Panc1 (cell line): ENCODE measurements around the gene AGT. TPM values are rescaled to one million over a fixed set of nuclear protein-coding genes. Genes with fewer than 3 reads are reported as not detected.

Experiments used
- ATAC-seq: fragments of 200-7000 bp; cut with Tn5 transposase; 2 replicates; pipeline ENCODE4 v1.9.1; 2020; ENCODE audit warnings: mild to moderate bottlenecking, moderate library complexity
- BruUV-seq: library from RNA; stranded (reverse); fragments of 400-500 nt; replicated peaks from 2 replicates; lab custom pipeline; 2021; lab: Mats Ljungman, UMichigan
- CTCF ChIA-PET: fragments of 300-600 bp; sonication (Branson Sonifier 250); formaldehyde crosslinking; loops from one replicate; lab custom pipeline; 2022; ENCODE audit warnings: antibody characterized with exemption; lab: Charles Lee
- POLR2A ChIA-PET: fragments of 300-600 bp; sonication (Branson Sonifier 250); formaldehyde crosslinking; loops from one replicate; lab custom pipeline; 2022; ENCODE audit warnings: antibody characterized with exemption; lab: Charles Lee
- DNase-seq: peaks from one replicate; pipeline ENCODE4 v3.0.0-alpha.2; 2010; ENCODE audit warnings: low read depth, low spot score
- H3K27ac ChIP-seq: 2 replicates; pipeline ENCODE4 v1.5.1; 2011; ENCODE audit warnings: mild to moderate bottlenecking, low read length, inconsistent platforms
- H3K27me3 ChIP-seq: fragments of 200-500 bp; sonication (Bioruptor generic); 2 replicates; pipeline ENCODE4 v1.6.0; 2014; ENCODE audit warnings: low read length, inconsistent platforms; ENCODE audit not compliant: control insufficient read depth, insufficient read depth
- H3K36me3 ChIP-seq: fragments of 200-500 bp; sonication (Bioruptor generic); 2 replicates; pipeline ENCODE4 v1.5.1; 2014; ENCODE audit warnings: inconsistent platforms, mild to moderate bottlenecking, low read length, moderate library complexity; ENCODE audit not compliant: control insufficient read depth, insufficient read depth
- H3K4me1 ChIP-seq: 2 replicates; pipeline ENCODE4 v1.5.1; 2011; ENCODE audit warnings: inconsistent platforms, mild to moderate bottlenecking, low read length, moderate library complexity; ENCODE audit not compliant: control insufficient read depth, insufficient read depth
- H3K4me3 ChIP-seq, 2 experiments: 2 replicates each; pipeline ENCODE4 v1.5.1; 2011 to 2012; ENCODE audit warnings: low read depth in 2 of 2, low read length in 2 of 2, mild to moderate bottlenecking in 2 of 2, inconsistent platforms in 1 of 2, moderate library complexity in 1 of 2
- H3K9me3 ChIP-seq: fragments of 200-500 bp; sonication (Bioruptor generic); 2 replicates; pipeline ENCODE4 v1.5.1; 2014; ENCODE audit warnings: low read depth, mild to moderate bottlenecking, inconsistent platforms, low read length, moderate library complexity; ENCODE audit not compliant: control insufficient read depth, insufficient read depth
- POLR2AphosphoS5 ChIP-seq: IDR thresholded peaks from 2 replicates; pipeline ENCODE4 v1.6.1; 2012; ENCODE audit warnings: mild to moderate bottlenecking, low read depth, low read length, moderate library complexity
- SIN3A ChIP-seq: IDR thresholded peaks from 2 replicates; pipeline ENCODE4 v1.6.1; 2012; ENCODE audit warnings: low read depth, mild to moderate bottlenecking, low read length, moderate library complexity, borderline replicate concordance; ENCODE audit not compliant: insufficient read depth
- TCF7L2 ChIP-seq: IDR thresholded peaks from 2 replicates; pipeline ENCODE4 v1.6.1; 2011; ENCODE audit warnings: mild to moderate bottlenecking, low read depth, low read length, inconsistent platforms
- in situ Hi-C: cut with HindIII; loops from 2 replicates; pipeline ENCODE4 v1.10.0; 2016; ENCODE audit warnings: low sequenced_read_pairs, low pct_unique_long_range_greater_than_20kb
- intact Hi-C: fragments of 100-400 bp; cut with micrococcal nuclease; formaldehyde crosslinking; loops from one replicate; pipeline ENCODE4 v1.10.0; 2022; ENCODE audit not compliant: unreplicated experiment
- total RNA-seq: library from RNA; stranded (reverse); gene quantifications from one replicate; pipeline ENCODE4 v1.2.1, GENCODE V29; 2021; ENCODE audit not compliant: unreplicated experiment
- TF ChIP-seq, protein P1 (sequence below): fragments of 450-650 bp; IDR thresholded peaks from 2 replicates; pipeline ENCODE4 v1.5.1; 2017; ENCODE audit warnings: mild to moderate bottlenecking
- TF ChIP-seq, protein P2 (sequence below), 2 experiments: IDR thresholded peaks; 2 replicates each; pipeline ENCODE4 v1.6.1; 2011 to 2012; ENCODE audit warnings: low read depth in 2 of 2, control low read depth in 1 of 2, low read length in 1 of 2, mild to moderate bottlenecking in 1 of 2, moderate library complexity in 1 of 2; ENCODE audit not compliant: insufficient read depth in 1 of 2

The AGT gene
- total RNA-seq, 1 experiment from 2014 or later, result 0.87 TPM

DNA sequence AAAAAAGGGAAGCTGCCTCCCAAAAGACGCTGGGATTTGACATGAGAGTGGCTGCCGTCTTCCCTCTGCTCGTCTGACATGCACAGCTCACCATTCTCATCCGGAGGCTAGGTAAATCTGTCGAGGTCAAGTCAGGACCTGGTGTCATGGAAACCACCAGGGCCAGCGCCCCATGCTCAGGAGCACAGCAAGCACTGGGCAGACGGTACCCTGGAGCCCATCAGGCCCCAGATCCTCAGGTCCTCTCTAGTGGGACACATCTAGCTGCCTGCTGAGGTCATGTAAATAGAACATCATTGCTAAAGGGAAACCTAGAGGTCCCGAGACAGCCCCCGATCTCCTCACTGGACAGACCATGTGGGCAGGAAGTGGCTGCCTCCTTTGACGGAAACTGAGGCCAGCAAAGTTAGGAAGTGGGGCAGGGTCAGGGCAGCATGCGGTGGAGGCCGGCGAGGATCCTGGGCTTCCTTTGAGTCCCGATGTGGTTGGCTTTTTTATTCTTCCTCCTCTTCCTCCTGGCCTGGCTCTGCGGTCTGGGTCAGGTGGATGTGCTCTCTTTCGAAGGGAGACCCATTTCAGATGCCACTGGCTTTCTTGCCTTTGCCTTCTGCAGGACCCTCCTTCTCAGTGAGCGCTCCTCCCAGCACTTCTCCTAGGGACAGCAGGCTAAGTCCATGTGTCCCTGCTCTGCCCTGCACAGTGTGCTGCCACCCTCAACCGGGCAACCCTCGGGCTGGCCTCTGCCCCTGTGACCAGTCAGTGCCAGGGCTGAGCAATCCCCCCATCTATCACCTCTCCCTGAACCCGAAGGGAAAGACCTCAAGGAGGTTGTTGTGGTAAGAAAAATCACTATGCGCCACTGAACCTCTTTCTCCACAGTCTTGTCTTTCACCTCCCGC is 5.9 kb downstream of the AGT start:
- in situ Hi-C loops (no loop called here), intact Hi-C loops (no loop called here)
- TF ChIP-seq SIN3A, result no peak
- TF ChIP-seq TCF7L2, result no peak
- no peak for TF ChIP-seq POLR2AphosphoS5
- TF ChIP-seq, protein P1, sequence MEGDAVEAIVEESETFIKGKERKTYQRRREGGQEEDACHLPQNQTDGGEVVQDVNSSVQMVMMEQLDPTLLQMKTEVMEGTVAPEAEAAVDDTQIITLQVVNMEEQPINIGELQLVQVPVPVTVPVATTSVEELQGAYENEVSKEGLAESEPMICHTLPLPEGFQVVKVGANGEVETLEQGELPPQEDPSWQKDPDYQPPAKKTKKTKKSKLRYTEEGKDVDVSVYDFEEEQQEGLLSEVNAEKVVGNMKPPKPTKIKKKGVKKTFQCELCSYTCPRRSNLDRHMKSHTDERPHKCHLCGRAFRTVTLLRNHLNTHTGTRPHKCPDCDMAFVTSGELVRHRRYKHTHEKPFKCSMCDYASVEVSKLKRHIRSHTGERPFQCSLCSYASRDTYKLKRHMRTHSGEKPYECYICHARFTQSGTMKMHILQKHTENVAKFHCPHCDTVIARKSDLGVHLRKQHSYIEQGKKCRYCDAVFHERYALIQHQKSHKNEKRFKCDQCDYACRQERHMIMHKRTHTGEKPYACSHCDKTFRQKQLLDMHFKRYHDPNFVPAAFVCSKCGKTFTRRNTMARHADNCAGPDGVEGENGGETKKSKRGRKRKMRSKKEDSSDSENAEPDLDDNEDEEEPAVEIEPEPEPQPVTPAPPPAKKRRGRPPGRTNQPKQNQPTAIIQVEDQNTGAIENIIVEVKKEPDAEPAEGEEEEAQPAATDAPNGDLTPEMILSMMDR, result no peak
- TF ChIP-seq, protein P2, sequence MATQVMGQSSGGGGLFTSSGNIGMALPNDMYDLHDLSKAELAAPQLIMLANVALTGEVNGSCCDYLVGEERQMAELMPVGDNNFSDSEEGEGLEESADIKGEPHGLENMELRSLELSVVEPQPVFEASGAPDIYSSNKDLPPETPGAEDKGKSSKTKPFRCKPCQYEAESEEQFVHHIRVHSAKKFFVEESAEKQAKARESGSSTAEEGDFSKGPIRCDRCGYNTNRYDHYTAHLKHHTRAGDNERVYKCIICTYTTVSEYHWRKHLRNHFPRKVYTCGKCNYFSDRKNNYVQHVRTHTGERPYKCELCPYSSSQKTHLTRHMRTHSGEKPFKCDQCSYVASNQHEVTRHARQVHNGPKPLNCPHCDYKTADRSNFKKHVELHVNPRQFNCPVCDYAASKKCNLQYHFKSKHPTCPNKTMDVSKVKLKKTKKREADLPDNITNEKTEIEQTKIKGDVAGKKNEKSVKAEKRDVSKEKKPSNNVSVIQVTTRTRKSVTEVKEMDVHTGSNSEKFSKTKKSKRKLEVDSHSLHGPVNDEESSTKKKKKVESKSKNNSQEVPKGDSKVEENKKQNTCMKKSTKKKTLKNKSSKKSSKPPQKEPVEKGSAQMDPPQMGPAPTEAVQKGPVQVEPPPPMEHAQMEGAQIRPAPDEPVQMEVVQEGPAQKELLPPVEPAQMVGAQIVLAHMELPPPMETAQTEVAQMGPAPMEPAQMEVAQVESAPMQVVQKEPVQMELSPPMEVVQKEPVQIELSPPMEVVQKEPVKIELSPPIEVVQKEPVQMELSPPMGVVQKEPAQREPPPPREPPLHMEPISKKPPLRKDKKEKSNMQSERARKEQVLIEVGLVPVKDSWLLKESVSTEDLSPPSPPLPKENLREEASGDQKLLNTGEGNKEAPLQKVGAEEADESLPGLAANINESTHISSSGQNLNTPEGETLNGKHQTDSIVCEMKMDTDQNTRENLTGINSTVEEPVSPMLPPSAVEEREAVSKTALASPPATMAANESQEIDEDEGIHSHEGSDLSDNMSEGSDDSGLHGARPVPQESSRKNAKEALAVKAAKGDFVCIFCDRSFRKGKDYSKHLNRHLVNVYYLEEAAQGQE (IDR thresholded peaks at IDR 0.05; ENCODE audit: insufficient read depth in 1 of 2, low read depth in 2 of 2, low read length in 1 of 2), result no peak
- CTCF ChIA-PET, result no interaction called here
- Histone ChIP-seq H3K4me1 (no peaks in the 10 kb centered on the region), H3K27me3 (no peaks in the 10 kb centered on the region), H3K9me3 (no peaks in the 10 kb centered on the region), H3K4me3 (no peak overlapping the region), H3K36me3 (no peaks in the 10 kb centered on the region), H3K27ac (no peak overlapping the region)
- no peak for DNase-seq
- POLR2A ChIA-PET, result no interaction called here
- BruUV-seq, result no TSS peak
- ATAC-seq, result no peak

DNA sequence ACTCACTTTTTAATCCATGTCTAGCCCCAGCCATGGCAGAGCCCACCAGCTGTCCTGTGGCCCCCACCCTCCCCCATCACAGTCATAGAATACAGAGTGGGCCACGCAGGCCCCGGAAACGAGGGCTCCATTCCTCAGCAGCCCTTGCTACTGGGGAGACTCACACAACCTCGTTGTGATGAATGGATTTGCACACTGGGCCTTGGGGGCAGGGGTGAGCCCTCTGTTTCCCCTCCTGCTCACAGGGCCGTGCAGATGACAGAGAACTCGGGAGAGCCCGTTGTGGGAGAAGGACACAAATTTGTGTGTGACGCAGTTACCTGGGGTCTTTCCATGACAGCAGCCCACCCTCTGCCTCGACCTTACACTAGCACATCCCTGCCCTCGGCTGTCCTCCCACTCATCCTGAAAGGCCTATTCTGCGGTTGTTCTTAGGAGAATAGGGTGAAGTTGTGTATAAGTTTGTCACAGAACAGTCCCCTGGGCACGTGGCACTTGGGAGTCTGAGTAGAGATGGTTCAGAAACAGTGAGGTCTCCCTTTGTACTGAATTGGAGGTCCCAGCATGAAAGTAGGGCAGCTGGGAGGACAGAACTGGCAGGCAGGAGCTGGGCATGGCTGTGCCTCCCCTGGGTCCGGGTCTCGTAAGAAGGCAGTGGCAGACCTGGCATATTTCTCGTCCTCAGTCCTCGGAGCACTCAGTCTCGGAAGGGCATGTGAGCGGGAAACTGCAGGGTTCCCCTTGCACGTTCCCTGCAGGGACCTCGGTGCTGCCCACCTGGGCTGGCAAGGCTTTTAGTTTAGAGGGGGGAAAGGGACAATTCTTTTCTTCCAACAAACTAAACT is 6.8 kb downstream of the AGT start:
- in situ Hi-C loops (no loop called here), intact Hi-C loops (no loop called here)
- TF ChIP-seq, protein P1, result no peak
- no peak for TF ChIP-seq SIN3A
- no peak for TF ChIP-seq POLR2AphosphoS5
- TF ChIP-seq, protein P2 (IDR thresholded peaks at IDR 0.05; ENCODE audit: insufficient read depth in 1 of 2, low read depth in 2 of 2, low read length in 1 of 2), result no peak
- no peaks in the 10 kb centered on the region for H3K4me1 ChIP-seq
- POLR2A ChIA-PET, result no interaction called here
- H3K27ac ChIP-seq, result no peak overlapping the region
- DNase-seq (no peak), ATAC-seq (no peak)
- H3K27me3 ChIP-seq, result no peaks in the 10 kb centered on the region
- H3K36me3 ChIP-seq, result no peaks in the 10 kb centered on the region
- no TSS peak for BruUV-seq
- CTCF ChIA-PET, result no interaction called here
- H3K9me3 ChIP-seq, result no peaks in the 10 kb centered on the region
- no peak overlapping the region for H3K4me3 ChIP-seq
